ENCODE results near the gene CRIP1.

DNA sequence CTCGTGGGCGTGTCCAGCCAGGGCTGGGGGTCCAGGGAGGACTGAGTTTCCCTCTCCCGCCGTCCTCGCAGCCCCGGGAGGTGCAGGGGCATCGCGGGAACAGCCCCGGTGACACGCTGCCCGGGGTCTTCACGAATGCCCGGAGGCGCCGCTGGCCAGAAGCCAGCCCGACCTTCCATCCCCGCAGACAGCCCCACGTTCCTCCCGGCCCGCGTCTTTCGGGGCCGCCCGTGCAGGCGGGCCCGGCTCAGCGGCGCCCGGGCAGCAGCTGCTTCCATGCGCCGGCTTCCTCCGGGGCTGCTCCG, 3.5 kb downstream of the CRIP1 start:
- TF ChIP-seq, protein P1, sequence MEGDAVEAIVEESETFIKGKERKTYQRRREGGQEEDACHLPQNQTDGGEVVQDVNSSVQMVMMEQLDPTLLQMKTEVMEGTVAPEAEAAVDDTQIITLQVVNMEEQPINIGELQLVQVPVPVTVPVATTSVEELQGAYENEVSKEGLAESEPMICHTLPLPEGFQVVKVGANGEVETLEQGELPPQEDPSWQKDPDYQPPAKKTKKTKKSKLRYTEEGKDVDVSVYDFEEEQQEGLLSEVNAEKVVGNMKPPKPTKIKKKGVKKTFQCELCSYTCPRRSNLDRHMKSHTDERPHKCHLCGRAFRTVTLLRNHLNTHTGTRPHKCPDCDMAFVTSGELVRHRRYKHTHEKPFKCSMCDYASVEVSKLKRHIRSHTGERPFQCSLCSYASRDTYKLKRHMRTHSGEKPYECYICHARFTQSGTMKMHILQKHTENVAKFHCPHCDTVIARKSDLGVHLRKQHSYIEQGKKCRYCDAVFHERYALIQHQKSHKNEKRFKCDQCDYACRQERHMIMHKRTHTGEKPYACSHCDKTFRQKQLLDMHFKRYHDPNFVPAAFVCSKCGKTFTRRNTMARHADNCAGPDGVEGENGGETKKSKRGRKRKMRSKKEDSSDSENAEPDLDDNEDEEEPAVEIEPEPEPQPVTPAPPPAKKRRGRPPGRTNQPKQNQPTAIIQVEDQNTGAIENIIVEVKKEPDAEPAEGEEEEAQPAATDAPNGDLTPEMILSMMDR (IDR thresholded peaks at IDR 0.05) = no peak
- TF ChIP-seq POLR2A (IDR thresholded peaks at IDR 0.05) = no peak

Measured in tibial nerve (tissue), 3 donors.